GM18909 (cell line): Measurements from ENCODE around the gene FMOD.
"Not testable (repeated sequence)": the region's sequence is repeated elsewhere in the genome, so short reads cannot be mapped to it uniquely, and the experiment has no call there.

Experiments
- ATAC-seq: cut with Tn5 transposase; IDR thresholded peaks from one replicate; pipeline ENCODE4 v1.9.1; 2021; ENCODE audit warnings: mild to moderate bottlenecking; ENCODE audit not compliant: unreplicated experiment, poor library complexity

FMOD gene

DNA sequence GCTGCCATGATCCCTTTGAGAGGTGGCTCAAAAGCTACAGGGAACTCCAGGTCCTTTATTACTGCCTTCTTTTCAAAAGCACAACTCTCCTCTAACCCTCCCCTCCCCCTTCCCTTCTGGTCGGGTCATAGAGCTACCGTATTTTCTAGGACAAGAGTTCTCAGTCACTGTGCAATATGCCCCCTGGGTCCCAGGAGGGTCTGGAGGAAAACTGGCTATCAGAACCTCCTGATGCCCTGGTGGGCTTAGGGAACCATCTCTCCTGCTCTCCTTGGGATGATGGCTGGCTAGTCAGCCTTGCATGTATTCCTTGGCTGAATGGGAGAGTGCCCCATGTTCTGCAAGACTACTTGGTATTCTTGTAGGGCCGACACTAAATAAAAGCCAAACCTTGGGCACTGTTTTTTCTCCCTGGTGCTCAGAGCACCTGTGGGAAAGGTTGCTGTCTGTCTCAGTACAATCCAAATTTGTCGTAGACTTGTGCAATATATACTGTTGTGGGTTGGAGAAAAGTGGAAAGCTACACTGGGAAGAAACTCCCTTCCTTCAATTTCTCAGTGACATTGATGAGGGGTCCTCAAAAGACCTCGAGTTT, 42.5 kb downstream of the FMOD start:
- ATAC-seq: no peak

DNA sequence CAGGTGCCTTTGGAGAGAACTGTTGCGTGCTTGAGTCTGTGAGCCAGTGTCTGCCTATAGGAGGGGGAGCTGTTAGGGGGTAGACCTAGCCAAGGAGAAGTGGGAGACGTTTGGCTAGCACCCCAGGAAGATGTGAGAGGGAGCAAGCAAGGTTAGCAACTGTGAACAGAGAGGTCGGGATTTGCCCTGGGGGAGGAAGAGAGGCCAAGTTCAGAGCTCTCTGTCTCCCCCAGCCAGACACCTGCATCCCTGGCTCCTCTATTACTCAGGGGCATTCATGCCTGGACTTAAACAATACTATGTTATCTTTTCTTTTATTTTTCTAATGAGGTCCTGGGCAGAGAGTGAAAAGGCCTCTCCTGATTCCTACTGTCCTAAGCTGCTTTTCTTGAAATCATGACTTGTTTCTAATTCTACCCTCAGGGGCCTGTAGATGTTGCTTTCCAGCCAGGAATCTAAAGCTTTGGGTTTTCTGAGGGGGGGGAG, 43.2 kb downstream of the FMOD start:
- no peak for ATAC-seq

DNA sequence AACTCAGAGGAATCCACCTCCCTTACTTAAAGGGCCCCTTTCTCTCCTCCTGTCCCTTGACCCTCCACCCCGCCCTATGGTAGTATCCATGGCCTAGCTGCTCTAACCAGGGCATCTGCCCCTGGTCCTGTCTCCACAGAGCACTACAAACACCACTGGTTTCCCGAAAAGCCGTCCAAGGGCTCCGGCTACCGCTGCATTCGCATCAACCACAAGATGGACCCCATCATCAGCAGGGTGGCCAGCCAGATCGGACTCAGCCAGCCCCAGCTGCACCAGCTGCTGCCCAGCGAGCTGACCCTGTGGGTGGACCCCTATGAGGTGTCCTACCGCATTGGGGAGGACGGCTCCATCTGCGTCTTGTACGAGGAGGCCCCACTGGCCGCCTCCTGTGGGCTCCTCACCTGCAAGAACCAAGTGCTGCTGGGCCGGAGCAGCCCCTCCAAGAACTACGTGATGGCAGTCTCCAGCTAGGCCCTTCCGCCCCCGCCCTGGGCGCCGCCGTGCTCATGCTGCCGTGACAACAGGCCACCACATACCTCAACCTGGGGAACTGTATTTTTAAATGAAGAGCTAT, 43.9 kb downstream of the FMOD start:
- no peak for ATAC-seq

DNA sequence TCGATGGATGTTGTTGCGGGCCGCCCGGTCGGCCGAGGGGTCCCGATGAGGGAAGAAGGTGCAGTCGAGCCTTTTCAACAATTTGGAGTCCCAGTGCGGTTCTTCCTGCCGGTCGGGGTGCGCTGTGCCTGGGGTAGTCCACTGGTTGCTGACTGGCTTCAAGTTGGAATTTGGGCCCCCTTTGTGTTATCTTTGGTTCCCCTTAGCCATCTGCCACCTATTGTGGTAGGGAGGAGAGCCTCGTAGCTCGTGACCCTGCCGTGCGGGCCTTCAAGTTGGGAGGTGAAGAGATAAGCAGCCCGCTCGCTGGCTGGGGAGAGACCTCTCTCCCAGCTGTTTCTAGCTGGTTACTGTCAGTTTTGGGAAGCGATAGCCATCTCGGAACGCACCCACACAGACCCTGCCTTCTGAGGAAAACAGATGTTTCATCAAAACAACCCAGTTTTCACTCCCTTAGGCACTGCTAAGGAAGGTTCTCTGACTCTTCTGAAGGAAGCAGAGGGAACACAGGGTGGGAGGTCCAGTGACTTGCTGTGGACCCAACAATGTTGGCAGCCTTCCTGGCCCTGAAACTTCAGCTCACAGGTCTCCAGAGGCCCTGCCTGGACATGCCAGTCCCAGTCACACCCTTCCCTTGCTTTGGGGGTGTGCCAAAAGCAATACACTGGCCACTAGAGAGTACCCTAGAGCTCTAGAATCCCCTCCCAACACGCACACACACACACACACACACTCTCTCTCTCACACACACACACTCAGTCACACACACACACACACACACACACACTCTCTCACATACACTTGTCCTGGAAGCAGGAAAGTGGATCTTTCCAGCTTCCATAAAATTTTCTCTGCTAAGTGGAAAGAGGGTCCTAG, 44.6 kb downstream of the FMOD start:
- ATAC-seq: no peak

DNA sequence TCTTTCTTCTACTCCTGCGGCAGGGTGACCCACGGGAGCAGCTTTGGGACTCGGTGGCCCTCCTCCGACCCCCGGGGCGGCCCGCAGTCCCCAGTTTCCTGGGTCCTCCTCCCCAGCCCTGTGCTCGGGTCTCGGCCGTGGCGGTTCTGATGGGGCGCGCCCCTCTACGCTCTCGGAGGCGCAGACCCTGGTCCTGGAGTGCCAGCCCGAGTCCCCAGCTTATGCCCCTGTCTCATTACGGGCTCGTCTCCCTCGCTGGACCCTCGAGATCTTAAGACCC, 45.2 kb downstream of the FMOD start:
- ATAC-seq: peak; percentile 9

DNA sequence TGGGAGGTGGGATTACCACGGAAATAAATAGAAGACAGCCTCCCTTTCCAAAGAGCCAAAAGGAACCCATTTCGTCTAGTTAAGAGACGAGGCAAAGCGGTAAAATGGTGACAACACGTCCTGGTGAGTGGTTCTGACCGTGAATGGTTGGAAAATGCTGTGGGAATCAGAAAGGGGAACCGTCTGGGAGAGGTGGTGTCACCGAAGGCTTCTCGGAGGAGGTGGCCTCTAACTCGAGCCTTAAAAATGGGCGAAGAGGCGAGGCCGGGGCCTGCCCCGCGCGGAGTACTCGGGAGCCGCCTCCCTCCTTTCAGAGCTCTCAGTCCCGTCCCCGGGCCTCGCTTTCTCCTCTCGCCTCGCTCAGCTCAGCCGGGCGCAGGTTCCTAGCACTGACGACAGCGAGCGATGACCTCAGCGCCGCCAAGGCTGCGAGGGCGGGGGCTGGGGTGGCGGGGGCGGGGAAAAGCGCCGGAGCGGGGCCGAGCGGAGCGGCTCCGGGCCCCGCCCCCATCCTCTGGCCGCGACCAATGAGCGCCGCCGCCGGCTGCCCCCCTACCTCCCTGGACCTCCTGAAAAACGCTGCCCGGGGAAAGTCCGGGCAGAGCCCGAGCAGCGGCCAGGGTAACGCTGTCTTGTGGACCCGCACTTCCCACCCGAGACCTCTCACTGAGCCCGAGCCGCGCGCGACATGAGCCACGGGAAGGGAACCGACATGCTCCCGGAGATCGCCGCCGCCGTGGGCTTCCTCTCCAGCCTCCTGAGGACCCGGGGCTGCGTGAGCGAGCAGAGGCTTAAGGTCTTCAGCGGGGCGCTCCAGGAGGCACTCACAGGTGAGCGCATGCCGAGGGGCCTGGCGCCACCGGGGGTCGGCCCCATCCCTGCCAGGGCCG, 45.8 kb downstream of the FMOD start, which contains the start of gene BTG2:
BTG2 (plus strand) TSS at position 601 of the 890 bp plus-strand sequence; CDS start at position 689, 88 bp downstream.
- peak; percentile 76 for ATAC-seq

DNA sequence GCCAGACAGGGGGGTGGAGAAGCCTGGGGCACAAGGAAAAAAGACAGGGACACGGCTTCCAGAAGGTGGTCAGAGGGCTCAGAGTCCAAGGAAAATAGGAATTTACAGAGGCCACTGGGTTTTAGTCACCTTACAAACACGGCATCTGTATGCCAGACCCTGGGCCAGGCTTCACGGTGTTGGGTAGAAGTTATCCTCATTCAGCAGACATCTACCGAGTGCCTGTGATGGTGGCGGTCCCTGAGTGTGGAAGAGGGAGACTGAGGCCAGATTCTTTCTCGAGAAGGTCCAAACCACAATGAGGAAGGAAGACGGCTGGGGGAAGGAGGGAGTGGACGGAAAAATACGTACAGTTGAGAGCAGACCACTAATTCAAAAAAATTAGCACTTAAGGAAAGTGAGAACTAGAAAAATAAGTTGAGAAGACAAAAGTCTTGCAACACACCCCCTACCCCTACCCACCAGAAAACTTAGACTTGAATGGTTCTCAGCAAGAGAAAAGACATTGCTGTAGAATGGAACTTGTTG, 46.5 kb downstream of the FMOD start:
- no peak for ATAC-seq

DNA sequence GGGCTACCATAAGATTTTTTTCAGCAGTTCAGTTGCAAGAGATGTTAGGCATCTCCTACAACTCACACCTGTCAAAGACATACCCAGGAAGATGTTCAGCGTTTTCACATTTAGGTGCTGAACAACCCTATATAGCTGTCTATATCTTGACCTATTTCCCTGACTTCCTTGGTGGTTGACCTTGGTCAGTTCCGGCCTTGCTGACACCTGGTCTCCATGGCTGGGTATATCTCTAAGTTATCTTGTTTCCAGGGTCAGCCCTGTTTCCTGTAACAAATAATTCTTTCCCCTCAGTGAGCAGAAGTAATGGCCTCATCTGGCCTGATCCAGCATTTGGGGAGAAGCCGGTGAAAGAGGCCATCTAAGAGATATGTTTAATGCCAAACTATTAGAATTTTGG, 48.0 kb downstream of the FMOD start:
- ATAC-seq: no peak

DNA sequence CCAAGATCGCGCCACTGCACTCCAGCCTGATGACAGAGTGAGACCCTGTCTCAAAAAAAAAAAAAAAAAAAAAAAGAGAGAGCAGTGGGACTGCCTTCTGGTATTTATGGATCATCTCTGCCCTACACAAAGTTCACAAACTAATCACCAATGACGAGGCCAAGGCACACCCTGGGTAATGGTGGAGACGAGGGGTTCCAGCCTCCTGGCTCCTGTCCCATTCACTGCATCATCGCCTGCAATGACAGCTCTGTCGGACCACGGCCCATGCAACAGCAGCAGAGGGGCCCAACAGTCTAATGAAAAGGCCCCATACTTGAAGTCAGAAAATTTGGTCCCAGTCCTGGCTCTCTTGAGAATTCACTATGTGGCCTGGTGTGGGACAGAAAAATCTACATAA, 48.5 kb downstream of the FMOD start:
- ATAC-seq: no peak

DNA sequence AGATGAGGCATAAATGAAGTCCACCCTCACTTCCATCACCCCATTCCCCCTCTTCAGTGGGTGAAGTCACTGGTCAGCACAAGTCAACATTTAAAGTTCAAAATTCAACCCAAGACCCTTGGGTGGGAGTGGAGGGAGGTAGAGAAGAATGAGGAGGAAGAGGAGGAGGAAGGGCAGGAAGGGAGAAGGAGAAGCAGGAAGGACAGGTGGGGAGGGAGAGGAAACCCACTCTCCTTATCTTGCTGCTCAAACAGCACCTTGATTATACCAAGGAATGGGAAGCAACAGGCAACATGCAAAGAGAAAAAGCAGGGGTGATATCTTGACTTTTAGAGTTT, 49.6 kb downstream of the FMOD start:
- no peak for ATAC-seq

DNA sequence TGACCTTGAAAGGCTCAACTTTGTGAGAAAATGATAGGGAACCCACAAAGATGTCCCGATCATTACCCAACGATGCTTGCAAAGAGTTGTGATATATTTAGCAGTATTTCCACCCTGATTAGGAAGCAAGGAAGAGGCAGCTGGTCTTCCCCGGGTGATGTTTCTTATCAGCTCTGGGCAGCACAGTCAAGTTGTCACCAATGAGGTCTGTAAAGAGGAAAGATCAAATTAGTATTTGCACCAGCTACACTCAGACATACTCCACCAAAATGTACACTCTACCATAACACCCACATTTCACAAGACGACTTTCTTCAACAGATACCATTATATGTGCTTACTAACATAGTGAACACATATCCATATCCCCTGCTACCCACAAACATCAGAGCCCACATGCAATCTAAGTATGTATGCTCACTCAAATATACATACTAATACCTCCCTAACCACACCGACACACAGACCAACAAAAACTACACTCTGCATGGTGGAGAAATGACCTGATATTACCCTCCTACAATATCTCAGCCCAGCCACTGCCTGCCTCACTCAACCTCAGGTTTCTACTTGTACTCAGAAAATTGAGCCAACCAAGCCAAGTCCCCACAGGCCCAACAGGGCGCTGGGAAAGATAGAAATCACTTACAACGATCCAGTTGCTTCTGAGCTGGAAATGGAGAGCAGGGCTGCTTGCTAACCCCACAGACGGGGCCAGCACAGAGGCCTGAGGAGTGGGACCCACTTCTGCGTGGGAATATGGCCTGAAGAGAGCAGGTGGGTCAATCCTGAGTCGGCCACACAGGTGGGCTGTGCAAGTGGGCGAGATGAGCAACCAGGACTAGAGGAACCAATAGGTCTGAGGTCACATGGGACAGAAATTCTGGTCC, 50.2 kb downstream of the FMOD start:
- no peak for ATAC-seq

DNA sequence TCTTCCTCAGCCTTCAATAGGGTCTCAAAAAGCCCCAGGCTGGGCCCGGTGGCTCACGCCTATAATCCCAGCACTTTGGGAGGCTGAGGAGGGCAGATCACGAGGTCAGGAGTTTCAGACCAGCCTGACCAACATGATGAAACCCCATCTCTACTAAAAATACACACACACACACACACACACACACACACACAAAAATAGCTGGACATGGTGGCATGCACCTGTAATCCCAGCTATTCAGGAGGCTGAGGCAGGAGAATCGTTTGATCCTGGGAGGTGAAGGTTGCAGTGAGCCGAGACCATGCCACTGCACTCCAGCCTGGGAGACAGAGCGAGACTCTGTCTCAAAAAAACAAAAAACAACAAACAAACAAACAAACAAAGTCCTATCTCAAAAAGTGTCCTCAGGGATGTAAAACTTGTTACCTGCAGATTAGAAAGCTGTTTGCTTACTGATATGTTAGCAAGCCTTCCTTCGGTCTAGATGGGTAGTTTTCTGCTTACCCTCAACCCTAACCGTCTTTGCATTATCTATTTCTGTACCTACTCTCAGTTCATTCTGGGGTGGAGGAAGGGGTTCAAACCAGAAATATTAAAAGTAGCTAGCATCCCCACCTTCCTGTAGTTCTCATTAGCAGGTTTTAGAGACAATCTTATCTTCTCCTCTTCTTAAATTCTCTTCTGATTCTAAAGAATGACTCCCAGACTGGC, 51.0 kb downstream of the FMOD start:
- ATAC-seq: not testable (repeated sequence)

DNA sequence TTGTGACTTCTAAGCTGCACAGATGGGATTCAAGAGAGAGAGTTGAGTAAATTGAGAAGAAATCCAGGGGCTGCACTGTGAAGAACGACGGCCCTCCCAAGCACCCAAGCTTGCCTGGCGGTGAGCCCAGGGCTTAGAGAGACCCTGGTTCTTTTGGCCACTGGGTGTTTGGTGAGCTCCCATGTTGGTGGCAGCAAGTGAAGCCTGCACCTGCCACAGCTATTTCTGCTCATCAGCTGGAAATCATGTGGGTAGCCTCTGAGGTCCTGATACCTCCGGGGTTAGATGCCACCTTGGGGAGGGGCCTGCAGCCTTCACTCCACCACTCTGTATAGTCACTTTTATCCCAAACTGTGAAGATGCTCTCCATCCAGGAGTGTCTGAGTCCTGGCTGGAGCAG, 51.8 kb downstream of the FMOD start:
- ATAC-seq: peak; percentile 55

DNA sequence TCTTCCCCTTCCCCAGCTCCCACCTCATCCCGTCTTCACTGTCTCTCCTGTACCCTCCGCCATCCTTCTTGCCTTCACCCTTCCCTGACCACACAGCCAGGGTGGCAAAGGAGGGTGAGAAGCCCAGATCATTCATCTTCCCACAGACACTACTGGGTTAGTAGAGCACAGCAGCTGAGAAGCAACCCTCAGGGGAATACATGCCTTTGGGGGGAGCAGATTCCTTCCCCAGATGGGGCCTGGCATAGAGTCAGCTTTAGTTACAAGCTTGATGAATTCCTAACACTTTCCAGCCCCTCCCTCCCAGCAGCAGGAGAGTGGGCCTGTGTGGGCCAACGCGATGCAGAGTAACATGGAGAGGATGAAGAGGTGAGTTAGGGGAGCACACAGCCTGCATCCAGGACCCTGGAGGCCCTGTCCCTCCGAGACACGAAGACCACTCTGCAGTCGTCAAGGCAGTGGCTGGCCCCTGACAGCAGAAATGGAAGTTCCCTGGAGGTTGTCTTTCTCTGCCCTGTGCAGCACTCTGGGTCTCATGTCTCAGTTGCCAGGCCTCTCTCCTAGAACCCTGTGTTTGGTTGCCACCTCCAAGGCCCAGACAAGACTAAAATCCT, 54.4 kb downstream of the FMOD start:
- ATAC-seq: no peak

DNA sequence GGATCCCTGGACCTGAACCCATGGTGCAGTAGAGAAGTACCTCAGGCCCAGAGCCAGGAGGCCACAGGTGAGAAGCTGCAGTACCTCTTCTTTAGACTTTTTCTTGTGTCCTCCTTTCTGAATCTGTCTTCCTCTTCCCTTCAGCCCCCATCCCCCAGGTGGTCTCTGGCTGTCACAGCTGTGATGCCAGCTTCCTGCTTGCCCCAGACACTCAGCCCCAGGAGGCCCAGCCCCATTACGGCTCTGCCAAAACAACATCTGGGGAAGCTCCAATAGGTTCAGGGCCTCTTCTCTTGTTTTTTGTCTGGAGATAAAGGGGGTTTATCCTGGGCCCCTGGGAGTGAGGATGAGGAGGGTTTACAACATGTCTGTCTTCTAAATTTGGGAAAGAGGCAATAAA, 55.1 kb downstream of the FMOD start:
- no peak for ATAC-seq

DNA sequence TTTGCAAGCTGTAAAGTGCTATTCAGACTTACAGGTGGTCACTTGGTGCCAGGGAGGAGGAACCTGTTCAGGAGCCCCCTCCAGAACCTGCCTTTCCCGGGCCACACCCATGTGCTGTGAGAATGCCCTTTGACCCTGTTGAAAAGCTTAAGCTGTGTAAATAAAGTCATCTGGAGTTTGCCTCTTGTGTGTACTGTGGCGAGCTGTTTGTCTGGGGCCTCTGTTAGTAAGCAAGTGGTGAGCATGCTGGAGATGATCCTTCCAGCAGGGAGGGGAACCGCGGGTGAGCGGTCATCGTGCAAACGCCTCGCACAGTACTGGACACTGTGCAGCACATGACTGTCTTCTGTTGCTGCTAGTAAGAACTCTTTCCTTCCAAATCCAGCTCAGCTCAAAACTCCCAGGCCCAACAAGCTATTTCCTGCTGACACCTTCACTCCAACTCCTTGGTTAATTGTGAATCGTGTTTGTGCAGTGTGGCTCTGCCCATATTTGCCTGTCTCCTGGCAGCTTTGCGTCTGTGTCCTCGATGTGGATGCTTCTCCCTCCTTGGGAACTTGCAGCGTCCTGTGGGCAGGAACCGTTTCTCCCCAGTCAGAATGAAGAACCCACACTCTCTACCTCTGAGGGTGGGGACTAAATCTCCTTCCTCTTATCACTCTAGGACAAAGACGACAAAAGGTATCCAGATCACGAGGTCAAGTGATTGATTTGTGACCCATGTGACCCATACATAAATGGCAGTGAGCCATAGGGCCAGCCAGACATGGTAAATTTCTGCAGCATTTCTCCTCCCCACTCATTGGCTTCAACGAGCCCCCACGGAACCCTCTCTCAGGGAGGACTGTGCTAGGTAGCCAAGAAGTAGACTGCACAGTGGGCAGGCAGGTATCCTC, 59.5 kb downstream of the FMOD start:
- no peak for ATAC-seq
